C4-2B (cell line): ENCODE data around the gene PRR12.

Experiments
- ZFX ChIP-seq: fragments of 450-650 bp; IDR thresholded peaks from 2 replicates; pipeline ENCODE4 v1.6.1; 2017
- TF ChIP-seq, protein P1 (sequence below): fragments of 450-650 bp; conservative IDR thresholded peaks from 2 replicates; pipeline ENCODE4 v1.5.1; 2017; ENCODE audit warnings: mild to moderate bottlenecking

DNA sequence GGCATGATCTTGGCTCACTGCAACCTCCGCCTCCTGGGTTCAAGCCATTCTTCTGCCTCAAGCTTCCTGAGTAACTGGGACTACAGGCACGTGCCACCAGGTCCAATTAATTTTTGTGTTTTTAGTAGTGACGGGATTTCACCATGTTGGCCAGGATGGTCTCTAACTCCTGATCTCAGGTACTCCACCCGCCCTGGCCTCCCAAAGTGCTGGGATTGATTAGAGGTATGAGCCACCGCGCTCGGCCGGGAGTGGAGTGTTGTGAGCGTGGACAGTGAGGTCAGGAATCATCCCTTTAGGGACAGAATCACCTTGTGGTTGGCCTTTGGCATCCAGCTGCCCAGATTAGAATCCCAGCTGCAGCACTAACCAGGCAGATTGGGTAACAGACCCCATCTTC is 38.7 kb downstream of the PRR12 start:
- TF ChIP-seq, protein P1, sequence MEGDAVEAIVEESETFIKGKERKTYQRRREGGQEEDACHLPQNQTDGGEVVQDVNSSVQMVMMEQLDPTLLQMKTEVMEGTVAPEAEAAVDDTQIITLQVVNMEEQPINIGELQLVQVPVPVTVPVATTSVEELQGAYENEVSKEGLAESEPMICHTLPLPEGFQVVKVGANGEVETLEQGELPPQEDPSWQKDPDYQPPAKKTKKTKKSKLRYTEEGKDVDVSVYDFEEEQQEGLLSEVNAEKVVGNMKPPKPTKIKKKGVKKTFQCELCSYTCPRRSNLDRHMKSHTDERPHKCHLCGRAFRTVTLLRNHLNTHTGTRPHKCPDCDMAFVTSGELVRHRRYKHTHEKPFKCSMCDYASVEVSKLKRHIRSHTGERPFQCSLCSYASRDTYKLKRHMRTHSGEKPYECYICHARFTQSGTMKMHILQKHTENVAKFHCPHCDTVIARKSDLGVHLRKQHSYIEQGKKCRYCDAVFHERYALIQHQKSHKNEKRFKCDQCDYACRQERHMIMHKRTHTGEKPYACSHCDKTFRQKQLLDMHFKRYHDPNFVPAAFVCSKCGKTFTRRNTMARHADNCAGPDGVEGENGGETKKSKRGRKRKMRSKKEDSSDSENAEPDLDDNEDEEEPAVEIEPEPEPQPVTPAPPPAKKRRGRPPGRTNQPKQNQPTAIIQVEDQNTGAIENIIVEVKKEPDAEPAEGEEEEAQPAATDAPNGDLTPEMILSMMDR = no peak
- TF ChIP-seq ZFX = no peak
